Stimulated activated CD8-positive, alpha-beta memory T cell treated with anti-CD3 and anti-CD28 coated beads, Interleukin-12 subunit alpha, Interleukin-12 subunit beta, amount 100 ng/mL, for 1 hour (primary cell): Measurements from ENCODE around the gene CAVIN3.

Experiments
- DNase-seq: peaks from one replicate; pipeline ENCODE4 v3.0.0-alpha.2; 2020; ENCODE audit warnings: low read depth

CAVIN3 gene

GRCh38 chr11:6270584-6271246 is 49.6 kb downstream of the CAVIN3 start:
- DNase-seq = no peak

DNA sequence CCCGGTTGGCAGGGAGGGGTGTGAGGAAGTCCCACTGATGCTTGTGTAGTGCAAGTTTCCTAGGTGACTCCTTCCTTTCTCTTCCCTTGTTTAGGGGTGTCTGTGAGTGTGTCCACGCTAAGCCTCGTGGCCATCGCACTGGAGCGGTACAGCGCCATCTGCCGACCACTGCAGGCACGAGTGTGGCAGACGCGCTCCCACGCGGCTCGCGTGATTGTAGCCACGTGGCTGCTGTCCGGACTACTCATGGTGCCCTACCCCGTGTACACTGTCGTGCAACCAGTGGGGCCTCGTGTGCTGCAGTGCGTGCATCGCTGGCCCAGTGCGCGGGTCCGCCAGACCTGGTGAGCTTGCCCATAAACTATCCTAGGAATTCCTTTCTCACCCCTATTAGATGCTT is 50.3 kb downstream of the CAVIN3 start:
- no peak for DNase-seq
